SK-N-MC (cell line): ENCODE measurements around the gene CLSTN2.

Source experiments
- EZH2 ChIP-seq: fragments of 200-600 bp; sonication (generic); IDR thresholded peaks from one replicate; pipeline ENCODE4 v1.6.1; 2017; ENCODE audit warnings: antibody characterized with exemption
- POLR2AphosphoS5 ChIP-seq: IDR thresholded peaks from 2 replicates; pipeline ENCODE4 v1.6.1; 2012; ENCODE audit warnings: mild to moderate bottlenecking, low read depth, low read length, borderline replicate concordance

GRCh38 chr3:139975594-139976365 is 40.8 kb downstream of the CLSTN2 start:
- TF ChIP-seq POLR2AphosphoS5 (no peak), EZH2 (no peak)
